Mesendoderm (in vitro differentiated cells): Measurements from ENCODE around the gene MAGEA11.
"Not testable (repeated sequence)": the region's sequence is repeated elsewhere in the genome, so short reads cannot be mapped to it uniquely, and the experiment has no call there.

ENCODE experiments used
- DNase-seq: peaks from one replicate; pipeline ENCODE4 v3.0.0; 2013
- H2AK5ac ChIP-seq: 2 replicates; pipeline ENCODE4 v1.6.1; 2013; ENCODE audit warnings: low read length, inconsistent platforms
- H2BK120ac ChIP-seq: 2 replicates; pipeline ENCODE4 v1.6.1; 2013; ENCODE audit warnings: low read depth, mild to moderate bottlenecking, low read length, moderate library complexity, mixed read lengths
- H2BK15ac ChIP-seq: replicated peaks from 2 replicates; pipeline ENCODE4 v1.6.1; 2013; ENCODE audit warnings: low read depth, mild to moderate bottlenecking, moderate library complexity
- H2BK5ac ChIP-seq: 2 replicates; pipeline ENCODE4 v1.6.1; 2013; ENCODE audit warnings: low read length, inconsistent platforms
- H3K18ac ChIP-seq: 2 replicates; pipeline ENCODE4 v1.6.1; 2013; ENCODE audit warnings: mild to moderate bottlenecking, low read length, mixed read lengths
- H3K23ac ChIP-seq: one replicate; pipeline ENCODE4 v1.6.1; 2013; ENCODE audit warnings: low read length
- H3K27ac ChIP-seq: 2 replicates; pipeline ENCODE4 v1.5.1; 2013; ENCODE audit warnings: low read depth, mild to moderate bottlenecking, inconsistent platforms, low read length, moderate library complexity
- H3K27me3 ChIP-seq: 2 replicates; pipeline ENCODE4 v1.6.1; 2013; ENCODE audit warnings: low read length, control low read depth, mild to moderate bottlenecking, inconsistent platforms; ENCODE audit not compliant: insufficient read depth, poor library complexity
- H3K36me3 ChIP-seq: 2 replicates; pipeline ENCODE4 v1.6.1; 2013; ENCODE audit warnings: low read length, inconsistent platforms; ENCODE audit not compliant: control insufficient read depth, insufficient read depth
- H3K4ac ChIP-seq: one replicate; pipeline ENCODE4 v1.6.1; 2013; ENCODE audit warnings: low read depth, mild to moderate bottlenecking, low read length, moderate library complexity
- H3K4me1 ChIP-seq: 2 replicates; pipeline ENCODE4 v1.6.1; 2013; ENCODE audit warnings: low read depth, low read length, inconsistent platforms; ENCODE audit not compliant: control insufficient read depth
- H3K4me2 ChIP-seq: 2 replicates; pipeline ENCODE4 v1.6.1; 2013; ENCODE audit warnings: low read length
- H3K4me3 ChIP-seq: 2 replicates; pipeline ENCODE4 v1.5.1; 2013; ENCODE audit warnings: mild to moderate bottlenecking, low read length
- H3K56ac ChIP-seq: one replicate; pipeline ENCODE4 v1.6.1; 2013; ENCODE audit warnings: low read length
- H3K79me1 ChIP-seq: 2 replicates; pipeline ENCODE4 v1.6.1; 2013; ENCODE audit warnings: low read length, inconsistent platforms
- H3K79me2 ChIP-seq: 2 replicates; pipeline ENCODE4 v1.6.1; 2013; ENCODE audit warnings: mild to moderate bottlenecking, low read length; ENCODE audit not compliant: control insufficient read depth, insufficient read depth
- H3K9ac ChIP-seq: 2 replicates; pipeline ENCODE4 v1.6.1; 2013; ENCODE audit warnings: low read length, inconsistent platforms
- H4K5ac ChIP-seq: one replicate; pipeline ENCODE4 v1.6.1; 2013; ENCODE audit warnings: low read length
- H4K8ac ChIP-seq: one replicate; pipeline ENCODE4 v1.6.1; 2013; ENCODE audit warnings: low read depth, mild to moderate bottlenecking, control low read depth, low read length, moderate library complexity
- WGBS: extraction: QIAGEN DNeasy Blood & Tissue Kit; methylation state at CpG from one replicate; pipeline ENCODE4 v1.1.7; 2013; ENCODE audit warnings: low lambda C conversion rate, missing lambda C conversion rate; ENCODE audit not compliant: insufficient coverage; ENCODE audit errors: extremely low coverage; 5-methylcytosine and 5-hydroxymethylcytosine counted together

Gene MAGEA11

GRCh38 chrX:149720021-149720689 is 8.3 kb downstream of the MAGEA11 start:
- H3K56ac ChIP-seq, result peak overlapping the region; percentile 73
- no peak overlapping the region for H3K9ac ChIP-seq
- no peak overlapping the region for H2BK15ac ChIP-seq
- H3K27me3 ChIP-seq, result no peaks in the 10 kb centered on the region
- no peaks in the 10 kb centered on the region for H3K4me1 ChIP-seq
- peak overlapping the region; percentile 61 for H2BK120ac ChIP-seq
- H3K36me3 ChIP-seq, result no peaks in the 10 kb centered on the region
- peak overlapping the region; percentile 36 for H3K27ac ChIP-seq
- H3K79me2 ChIP-seq, result no peaks in the 10 kb centered on the region
- no peak overlapping the region for H3K18ac ChIP-seq
- H3K4me3 ChIP-seq, result no peak overlapping the region
- no peak overlapping the region for H3K23ac ChIP-seq
- DNase-seq, result peak; percentile 94
- no peaks in the 10 kb centered on the region for H3K79me1 ChIP-seq
- no CpG with 5 or more reads among the region's 19 CpGs for WGBS
- H3K4me2 ChIP-seq, result no peak overlapping the region
- peak overlapping the region; percentile 76 for H2BK5ac ChIP-seq
- no peak overlapping the region for H4K5ac ChIP-seq
- no peak overlapping the region for H4K8ac ChIP-seq
- no peak overlapping the region for H3K4ac ChIP-seq
- H2AK5ac ChIP-seq, result no peak overlapping the region

DNA sequence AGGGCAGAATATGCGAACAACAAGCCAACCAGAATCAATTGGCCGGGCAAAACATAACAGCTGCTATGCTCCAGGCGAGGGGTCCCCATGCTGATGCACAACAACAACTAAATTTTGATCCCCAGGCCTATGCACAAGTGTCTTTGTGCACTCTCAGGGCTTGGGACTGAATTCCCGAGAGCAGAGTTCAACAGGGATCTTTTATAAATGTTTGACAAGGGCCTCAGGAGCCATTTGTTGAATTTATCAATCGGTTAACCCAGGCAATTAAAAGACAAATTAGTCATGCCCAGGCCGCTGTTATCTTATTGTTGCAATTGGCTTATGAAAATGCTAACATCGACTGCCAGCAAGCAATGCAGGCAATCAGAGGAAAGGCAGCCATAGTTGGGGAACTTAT is 9.4 kb downstream of the MAGEA11 start:
- H3K18ac ChIP-seq, result peak overlapping the region; percentile 80
- H3K4me2 ChIP-seq, H2BK120ac ChIP-seq, H2BK15ac ChIP-seq, H3K36me3 ChIP-seq, H4K5ac ChIP-seq, H3K4me3 ChIP-seq, H3K56ac ChIP-seq, H2AK5ac ChIP-seq, H2BK5ac ChIP-seq, H3K79me2 ChIP-seq, H3K27ac ChIP-seq, H3K4ac ChIP-seq, H3K27me3 ChIP-seq, H3K23ac ChIP-seq, H3K9ac ChIP-seq, DNase-seq, H3K79me1 ChIP-seq, H3K4me1 ChIP-seq, H4K8ac ChIP-seq: not testable (repeated sequence)
- no CpG with 5 or more reads among the region's 7 CpGs for WGBS

GRCh38 chrX:149721778-149722177 is 9.9 kb downstream of the MAGEA11 start:
- Histone ChIP-seq H4K8ac (no peak overlapping the region), H3K4me3 (no peak overlapping the region), H2BK15ac (no peak overlapping the region), H3K79me1 (no peaks in the 10 kb centered on the region), H3K4me1 (no peaks in the 10 kb centered on the region), H2BK120ac (no peak overlapping the region), H3K27ac (no peak overlapping the region), H3K27me3 (no peaks in the 10 kb centered on the region), H3K79me2 (no peaks in the 10 kb centered on the region), H3K4ac (no peak overlapping the region), H2AK5ac (no peak overlapping the region), H3K23ac (no peak overlapping the region), H3K18ac (peak overlapping the region; percentile 80), H3K4me2 (no peak overlapping the region), H4K5ac (no peak overlapping the region), H3K56ac (no peak overlapping the region), H3K36me3 (no peaks in the 10 kb centered on the region), H2BK5ac (no peak overlapping the region), H3K9ac (no peak overlapping the region)
- no peak for DNase-seq
- no CpG with 5 or more reads among the region's 8 CpGs for whole genome bisulfite sequencing

- H4K8ac ChIP-seq, DNase-seq, H3K23ac ChIP-seq, H3K4ac ChIP-seq, H2BK120ac ChIP-seq, H4K5ac ChIP-seq, H2BK15ac ChIP-seq, H3K4me1 ChIP-seq, H3K4me3 ChIP-seq, H3K27me3 ChIP-seq, H3K56ac ChIP-seq, H2BK5ac ChIP-seq, H3K4me2 ChIP-seq, H2AK5ac ChIP-seq, H3K27ac ChIP-seq, H3K36me3 ChIP-seq, H3K9ac ChIP-seq, H3K18ac ChIP-seq, H3K79me2 ChIP-seq, H3K79me1 ChIP-seq: not testable (repeated sequence)
- no CpG with 5 or more reads among the region's 5 CpGs for WGBS
These were observed 11.8 kb downstream of the MAGEA11 start for GRCh38 chrX:149723583-149724118.

DNA sequence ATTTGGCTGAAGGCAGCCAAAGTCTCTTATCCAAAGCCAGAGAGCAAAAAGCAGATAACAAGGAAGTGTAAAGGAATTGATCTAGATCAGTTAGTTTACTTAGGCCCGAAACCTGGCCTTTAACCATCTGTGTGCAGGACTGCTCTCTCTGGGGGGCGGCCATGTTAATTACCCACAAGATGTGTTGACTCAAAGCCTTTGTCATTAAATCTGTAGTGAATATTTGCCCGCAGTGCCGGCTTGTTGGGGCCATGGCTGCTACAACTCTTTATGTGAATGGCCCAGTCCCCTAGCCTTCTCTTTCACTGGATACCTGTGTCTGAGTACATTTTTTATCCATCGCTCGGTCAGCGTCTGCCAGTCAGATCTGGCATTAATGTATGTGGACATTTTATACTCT is 15.4 kb downstream of the MAGEA11 start:
- H4K5ac ChIP-seq, H3K79me2 ChIP-seq, H2AK5ac ChIP-seq, H3K36me3 ChIP-seq, H3K4ac ChIP-seq, H2BK5ac ChIP-seq, H3K27ac ChIP-seq, DNase-seq, H3K23ac ChIP-seq, H3K4me3 ChIP-seq, H3K4me2 ChIP-seq, H3K18ac ChIP-seq, H3K27me3 ChIP-seq, H4K8ac ChIP-seq, H3K4me1 ChIP-seq, H2BK15ac ChIP-seq, H3K9ac ChIP-seq, H2BK120ac ChIP-seq, H3K56ac ChIP-seq, H3K79me1 ChIP-seq: not testable (repeated sequence)
- whole genome bisulfite sequencing, result no CpG with 5 or more reads among the region's 7 CpGs

DNA sequence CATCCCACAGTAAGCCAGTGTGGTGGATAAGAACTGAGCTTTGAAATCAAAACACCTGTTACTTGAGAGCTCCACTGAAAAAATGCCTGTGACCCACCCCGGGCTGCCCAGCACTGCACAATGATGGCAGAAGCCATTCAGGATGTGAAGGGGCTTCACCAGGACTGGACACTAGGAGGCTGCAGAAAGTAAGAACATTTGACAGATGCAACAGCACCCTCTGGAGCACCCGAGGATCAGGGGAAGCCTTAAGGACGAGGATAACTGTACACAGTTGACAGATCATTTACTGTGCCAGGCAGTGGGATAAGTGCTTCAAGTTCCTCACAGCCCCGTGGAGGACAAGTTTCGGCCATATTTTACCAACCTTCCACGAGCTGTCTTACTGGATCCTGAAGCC is 30.4 kb downstream of the MAGEA11 start:
- not testable (repeated sequence) for H3K4me1 ChIP-seq

More for the DNA sequence above, 30.4 kb downstream of the MAGEA11 start:
- H3K9ac ChIP-seq, H3K4me2 ChIP-seq, H3K79me2 ChIP-seq, H3K79me1 ChIP-seq, H3K27ac ChIP-seq, H2BK5ac ChIP-seq, H2BK15ac ChIP-seq, H3K36me3 ChIP-seq, H4K5ac ChIP-seq, DNase-seq, H2AK5ac ChIP-seq, H2BK120ac ChIP-seq, H3K56ac ChIP-seq, H3K4me3 ChIP-seq, H3K27me3 ChIP-seq, H4K8ac ChIP-seq, H3K23ac ChIP-seq, H3K18ac ChIP-seq, H3K4ac ChIP-seq: not testable (repeated sequence)
- WGBS, result no CpG with 5 or more reads among the region's 6 CpGs
